GM19397 (cell line): Measurements from ENCODE around the gene PPIE.
"Not testable (repeated sequence)": the region's sequence is repeated elsewhere in the genome, so short reads cannot be mapped to it uniquely, and the experiment has no call there.

Experiments used
- ATAC-seq: cut with Tn5 transposase; IDR thresholded peaks from one replicate; pipeline ENCODE4 v1.9.1; 2021; ENCODE audit warnings: mild to moderate bottlenecking, moderate library complexity; ENCODE audit not compliant: unreplicated experiment

Gene PPIE

DNA sequence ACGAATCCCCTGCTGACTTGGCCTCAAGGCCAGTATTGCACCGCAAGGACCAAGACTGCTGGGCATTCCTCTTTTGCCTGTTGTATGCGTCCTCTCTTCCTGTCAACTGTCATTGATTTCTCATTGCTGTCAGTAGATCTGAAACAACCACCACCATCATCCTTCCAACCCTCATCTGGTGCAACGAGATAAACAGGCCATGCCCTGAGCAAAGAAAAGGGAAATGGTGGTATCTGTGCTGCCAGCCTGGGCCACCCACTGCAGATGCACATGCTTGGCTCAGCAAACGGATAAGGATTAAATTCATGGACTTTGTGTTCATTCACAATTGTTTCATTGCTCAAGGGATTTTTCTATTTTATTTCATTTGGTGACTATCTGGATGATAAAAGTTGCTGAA, 18.8 kb downstream of the PPIE start:
- ATAC-seq = no peak

DNA sequence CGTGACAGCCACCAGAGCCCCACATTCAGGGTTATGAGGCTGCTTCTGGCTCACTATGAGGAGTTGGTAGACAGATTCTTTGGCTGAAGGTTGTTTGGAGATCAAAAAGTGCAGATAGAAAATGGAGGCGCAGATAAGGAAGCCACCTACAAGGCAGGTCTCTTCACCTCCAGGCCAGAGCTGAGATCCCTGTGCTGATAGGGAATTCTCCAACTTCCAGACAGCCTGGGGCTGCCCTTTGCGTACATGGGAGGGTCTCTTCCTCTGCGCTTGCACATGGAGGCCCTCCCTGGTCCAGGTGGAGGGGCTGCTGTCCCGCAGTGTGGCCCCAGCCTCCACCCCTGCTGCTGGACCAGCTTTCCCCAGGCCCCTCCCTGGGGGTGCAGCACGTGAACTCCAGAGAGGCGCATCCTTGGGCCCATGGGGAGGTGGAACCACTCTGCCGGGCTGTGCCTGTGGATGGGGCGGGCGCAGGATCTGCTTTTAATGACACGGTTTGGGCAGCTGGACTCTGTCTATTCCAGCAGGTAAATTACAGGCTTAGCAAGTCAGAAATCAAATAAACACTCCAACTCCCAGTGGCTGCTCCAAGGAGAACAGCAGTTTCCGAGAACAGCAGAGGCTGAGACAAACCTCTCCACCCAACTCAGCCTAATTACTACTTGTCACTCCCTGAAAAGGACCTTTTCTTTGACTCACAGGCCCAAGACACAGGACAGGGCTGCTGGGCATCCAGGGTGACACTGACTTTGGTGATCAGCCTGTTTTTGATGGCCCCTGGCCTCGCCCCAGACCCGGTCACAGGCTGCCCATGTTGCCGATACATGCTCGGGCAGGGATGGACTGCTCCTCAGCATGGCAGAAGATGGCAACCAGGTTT, 20.1 kb downstream of the PPIE start:
- ATAC-seq = no peak

GRCh38 chr1:39759436-39759726, 20.7 kb downstream of the PPIE start:
- no peak for ATAC-seq

DNA sequence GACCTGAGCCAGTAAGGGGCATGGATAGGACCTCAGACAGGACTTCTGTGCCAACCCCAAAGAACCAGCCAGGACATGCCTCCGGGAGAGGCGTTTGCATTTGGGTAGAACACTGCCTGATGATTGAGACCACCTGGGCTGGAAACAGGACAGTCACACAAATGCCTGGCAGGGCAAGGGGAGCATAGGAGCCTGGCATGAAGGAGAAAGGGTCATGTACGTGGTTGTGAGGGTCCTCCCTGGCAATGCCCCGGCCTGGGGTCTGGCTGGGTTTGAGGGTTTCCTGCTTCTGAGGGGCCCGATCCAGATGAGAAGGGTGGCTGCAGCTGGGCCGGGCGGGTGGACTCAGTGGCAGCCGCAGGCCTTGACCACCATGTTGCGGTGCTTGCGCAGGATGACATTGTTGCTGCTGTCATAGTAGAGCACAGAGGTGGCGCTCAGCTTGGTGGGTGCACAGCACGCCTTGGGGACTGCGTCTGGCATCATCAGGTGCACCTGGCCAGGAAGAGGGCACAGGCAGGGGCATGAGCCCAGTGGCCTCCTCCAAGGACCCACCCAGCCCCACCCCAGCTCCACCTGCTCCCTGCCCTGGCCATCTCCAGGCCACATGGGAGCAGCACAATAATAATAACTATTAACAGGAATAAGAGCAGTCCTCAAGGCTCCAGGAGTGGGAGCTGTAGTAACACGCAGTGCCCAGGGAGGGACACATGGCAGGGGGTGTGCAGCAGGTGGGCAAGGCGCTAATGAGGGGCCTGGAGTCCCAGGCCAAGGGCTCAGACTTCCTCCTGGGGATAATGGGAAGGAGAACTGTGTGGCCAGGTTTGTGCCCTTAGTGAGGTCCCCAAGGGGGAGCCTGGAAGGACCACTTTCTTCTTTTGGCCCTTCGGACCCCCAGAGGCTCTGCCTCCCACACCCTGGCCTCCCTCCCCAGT, 21.7 kb downstream of the PPIE start:
- no peak for ATAC-seq

DNA sequence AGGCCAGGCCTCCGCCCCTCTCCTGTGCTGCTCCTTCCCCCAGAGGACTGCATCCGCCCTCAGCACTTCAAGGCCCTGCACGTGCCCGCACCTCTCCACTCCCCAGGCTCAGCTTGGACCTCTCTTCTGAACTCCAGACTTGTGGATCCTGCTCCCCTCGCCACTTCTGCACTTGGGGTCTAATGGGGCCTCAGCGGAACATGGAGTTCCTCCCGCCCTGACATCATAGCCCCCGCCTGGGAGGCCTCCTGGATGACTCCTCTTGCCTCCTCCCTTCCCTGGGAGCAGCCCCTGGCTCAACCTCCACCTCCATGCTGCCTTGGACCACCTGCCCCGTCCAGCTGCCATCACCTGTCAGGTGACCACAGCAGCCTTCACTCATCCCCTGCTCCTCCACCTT, 22.3 kb downstream of the PPIE start:
- no peak for ATAC-seq

DNA sequence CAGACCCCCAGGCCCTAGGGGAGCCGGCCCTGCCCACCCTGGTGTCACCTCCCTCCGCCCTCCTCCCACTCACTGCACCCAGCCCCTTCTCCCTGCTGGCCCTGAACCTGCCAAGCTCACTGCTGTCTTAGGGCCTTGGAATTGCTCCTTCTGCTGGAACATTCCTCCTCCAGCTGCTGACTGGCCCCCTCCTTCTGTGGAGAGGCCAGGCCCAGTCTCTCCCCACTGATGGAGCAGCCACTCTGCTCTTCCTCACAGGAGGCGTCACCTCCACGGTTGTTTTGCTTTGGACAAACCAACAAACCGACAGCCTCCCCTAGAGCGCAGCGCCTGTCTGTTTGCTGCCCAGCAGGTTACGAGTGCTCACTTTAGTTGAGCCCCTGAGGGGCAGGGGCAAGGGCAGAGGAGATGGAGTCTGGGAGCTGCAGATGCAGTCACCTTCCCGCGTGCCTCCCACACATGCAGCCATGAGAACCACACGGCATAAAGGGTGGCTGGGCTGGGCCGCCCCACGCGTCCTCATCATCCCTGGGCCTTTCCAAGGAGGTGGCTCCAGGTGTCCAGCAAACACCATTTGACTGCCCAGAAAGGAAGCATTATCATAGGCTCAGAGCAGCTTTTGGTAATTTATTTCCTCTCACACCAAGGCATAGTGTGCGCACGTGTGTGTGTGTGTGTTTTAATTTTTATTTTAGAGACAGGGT, 23.0 kb downstream of the PPIE start:
- ATAC-seq = no peak

DNA sequence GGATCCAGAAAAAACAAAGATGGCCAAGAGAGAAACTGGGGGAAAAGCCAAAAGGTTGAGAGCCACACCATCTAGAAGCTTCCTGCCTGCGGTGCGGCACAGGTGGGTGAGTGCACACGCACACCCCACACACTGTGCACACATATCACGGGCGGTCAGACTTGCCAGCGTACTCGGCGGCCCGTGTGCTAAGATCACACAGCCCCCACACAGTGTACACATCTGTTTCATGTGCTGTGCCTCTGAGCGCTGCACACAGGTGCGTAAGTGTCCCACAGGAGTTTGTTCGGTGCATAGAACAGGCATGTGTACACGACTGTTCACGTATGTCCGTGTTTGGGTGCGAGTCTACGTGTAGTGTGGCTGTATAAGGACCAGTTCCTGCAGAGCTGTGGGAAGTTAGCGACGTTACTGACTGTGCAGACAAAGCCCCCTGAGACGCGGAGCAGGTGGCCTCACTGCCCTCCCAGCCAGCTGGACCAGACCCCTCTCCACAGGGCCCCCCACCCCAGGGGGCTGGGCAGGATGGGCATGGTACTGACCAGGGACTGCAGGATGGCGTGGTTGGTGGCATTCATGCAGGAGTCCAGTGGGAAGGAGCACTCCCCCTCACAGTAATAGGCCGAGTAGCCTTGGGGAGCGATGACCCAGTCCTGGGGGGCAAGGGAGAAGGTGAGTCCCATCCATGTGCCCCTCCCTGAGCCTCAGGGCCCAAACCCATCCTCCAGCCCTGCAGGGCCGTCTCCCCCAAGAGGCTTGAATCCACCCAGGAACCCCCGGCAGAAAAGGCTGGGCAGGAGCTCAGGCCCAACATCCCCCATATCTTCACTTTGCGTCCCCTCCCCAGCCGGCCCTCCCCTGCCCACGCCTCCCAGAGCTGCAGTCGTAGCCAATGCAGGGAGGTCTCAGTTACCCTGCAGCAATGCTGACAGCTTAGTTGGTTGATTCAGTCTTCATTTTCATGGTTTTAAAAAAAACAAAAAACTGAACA, 24.2 kb downstream of the PPIE start:
- ATAC-seq = no peak

DNA sequence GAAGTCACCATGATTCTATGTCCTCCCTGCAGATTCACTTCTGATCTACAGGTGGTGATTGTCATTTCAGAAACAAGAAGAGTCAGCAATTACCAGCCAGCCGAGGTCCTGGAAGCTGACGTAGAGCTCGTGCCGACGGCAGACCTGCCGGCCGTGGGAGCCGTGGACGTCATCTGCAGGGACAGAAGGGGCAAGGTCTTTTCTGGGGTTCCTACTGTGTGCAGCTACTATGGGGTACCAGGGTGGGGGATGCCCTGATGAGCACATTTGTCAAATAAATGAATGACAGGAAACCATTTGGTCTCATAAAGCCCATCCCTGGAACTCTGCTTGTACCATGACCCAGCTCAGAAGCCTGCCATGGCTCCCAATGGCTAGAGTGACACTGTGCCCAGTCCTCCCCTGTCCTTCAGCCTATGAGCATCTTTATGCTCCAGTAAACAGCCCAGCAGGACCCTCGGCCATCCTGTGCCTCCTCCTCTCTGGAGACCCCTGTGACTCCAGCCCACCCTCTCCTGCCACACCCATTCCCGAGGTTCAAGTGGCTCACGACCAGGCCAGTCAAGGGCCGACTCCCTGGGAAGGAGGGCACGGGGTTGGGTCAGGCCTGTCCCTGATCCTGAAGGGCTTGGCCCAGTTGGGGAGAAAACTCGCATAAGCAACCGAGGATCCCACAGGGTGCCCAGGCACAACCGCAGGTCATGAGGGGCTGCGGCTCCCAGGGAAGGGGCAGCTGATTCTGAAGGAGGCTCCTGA, 25.1 kb downstream of the PPIE start:
- not testable (repeated sequence) for ATAC-seq

DNA sequence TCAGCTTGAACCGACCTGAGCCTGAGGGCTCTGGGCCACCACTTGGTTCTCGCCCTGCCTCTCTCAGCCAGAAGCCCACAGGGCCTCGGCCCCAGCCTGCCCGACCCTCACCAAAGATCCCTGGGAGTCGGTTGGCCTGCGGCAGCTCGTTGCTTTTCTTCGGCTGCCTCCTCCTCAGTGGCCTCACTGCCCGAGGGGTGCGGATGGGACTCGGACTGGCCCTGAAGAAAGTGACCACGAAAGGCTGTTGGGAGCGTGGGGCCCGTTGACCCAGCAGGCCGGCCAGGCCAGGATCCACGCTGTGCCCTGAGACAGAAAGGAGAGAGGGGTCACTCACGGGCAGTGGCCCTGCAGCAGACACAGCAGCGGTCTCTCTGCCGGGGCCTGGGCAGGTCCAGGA, 25.8 kb downstream of the PPIE start:
- ATAC-seq = not testable (repeated sequence)

DNA sequence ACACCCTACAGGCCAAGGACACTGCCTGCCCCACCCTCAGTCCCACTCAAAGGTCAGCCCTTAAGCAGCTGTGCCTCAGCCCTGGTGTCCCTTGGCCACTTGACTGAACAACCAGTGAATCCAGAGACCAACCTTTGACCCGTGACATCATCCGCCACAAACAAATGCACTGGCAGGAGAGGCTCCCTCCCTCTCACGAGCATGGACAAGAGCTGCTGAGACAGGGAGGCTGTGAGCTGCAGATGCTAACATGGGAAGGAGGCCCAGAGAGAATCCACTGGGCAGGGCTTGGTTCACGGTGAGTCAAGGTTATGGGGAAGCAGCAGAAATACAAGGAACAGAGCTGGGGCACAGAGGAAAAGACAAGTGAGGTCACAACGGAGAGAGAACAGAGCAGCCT, 27.8 kb downstream of the PPIE start:
- not testable (repeated sequence) for ATAC-seq

DNA sequence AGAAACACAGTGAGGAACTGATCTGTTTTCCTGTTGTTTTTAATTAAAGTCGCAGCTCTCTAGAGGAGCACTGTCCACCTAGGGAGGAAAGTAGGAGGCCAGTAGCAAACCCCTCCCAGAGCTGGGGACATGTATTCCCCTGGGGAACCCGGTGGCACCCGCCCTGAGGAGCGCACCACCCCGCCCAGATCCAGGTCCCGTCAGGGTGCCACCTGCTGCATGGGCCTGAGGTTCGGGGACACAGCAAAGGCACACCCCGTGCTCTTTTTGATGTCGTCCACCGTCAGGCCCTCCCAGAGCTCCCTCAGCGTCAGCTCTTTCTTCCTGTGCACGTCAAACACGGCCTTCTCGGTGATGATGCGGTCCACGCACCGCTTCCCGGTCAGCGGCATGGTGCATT, 30.8 kb downstream of the PPIE start:
- not testable (repeated sequence) for ATAC-seq

GRCh38 chr1:39770100-39771021, 31.7 kb downstream of the PPIE start:
- ATAC-seq = not testable (repeated sequence)

GRCh38 chr1:39771022-39771532, 32.4 kb downstream of the PPIE start, which contains the start of gene OXCT2:
OXCT2 (minus strand) TSS chr1:39771348; CDS start chr1:39771255, 93 bp downstream.
- ATAC-seq = not testable (repeated sequence)

GRCh38 chr1:39773369-39773979, 34.8 kb downstream of the PPIE start:
- not testable (repeated sequence) for ATAC-seq

DNA sequence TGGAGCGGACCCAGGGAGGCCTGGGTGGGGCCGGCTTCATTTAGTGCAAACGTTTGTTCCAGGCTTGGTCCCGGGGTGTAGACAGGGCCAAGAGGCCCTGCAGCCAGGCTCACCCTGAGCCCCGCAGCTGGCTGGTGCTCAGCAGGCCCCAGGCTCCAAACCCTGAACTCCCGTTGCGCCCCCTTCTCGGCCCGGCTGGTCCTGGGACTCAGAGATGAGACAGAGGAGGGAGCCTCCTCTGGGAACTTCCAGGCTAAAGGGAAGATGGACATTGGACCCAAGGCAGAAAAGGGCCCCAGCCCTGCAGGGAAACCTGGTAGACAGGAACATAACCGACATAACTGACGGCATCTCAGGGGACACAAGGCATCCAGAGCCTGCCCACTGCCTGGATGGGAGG, 36.5 kb downstream of the PPIE start:
- ATAC-seq = not testable (repeated sequence)

DNA sequence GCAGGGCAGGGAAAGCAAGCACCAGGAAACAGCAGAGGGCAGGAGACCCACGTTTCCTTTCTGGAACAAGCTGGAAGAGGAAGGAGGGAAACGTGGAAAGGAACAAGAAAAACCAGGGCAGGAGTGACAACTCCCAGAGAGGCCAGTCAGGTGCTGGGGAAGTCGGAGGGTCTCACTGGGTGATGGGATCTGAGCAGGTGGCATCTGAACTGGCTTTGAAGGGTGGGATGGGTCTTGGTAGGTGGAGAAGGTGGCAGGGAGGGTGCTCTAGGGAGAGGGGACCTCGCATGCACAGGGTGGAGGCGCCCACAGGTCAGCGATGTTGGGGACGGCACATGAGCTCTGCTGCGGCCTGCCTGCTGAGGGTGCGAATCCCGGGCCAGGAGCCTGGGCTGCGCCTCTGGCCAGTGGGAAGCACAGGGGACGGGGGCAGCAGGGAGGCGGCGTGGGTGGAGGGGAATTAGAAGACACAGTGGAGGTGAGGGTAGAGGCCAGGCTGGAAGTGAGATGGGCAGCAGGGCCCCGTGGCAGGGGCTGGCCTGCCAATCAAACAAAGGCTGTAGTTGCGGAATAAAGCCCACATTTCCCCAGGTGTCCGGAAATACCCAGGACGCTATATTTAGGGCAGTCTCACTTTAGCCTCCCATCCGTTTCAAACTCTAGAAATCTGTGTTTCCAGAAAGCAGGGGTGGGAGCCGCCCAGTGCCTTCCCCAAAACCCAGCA, 37.2 kb downstream of the PPIE start:
- ATAC-seq = not testable (repeated sequence)

GRCh38 chr1:39776400-39776713, 37.7 kb downstream of the PPIE start:
- ATAC-seq = no peak
